NCI-H2081 treated with DMSO at 0.1 percent for 48 hours (cell line): Measurements from ENCODE around the gene AGPAT3.
"Not testable (repeated sequence)": the region's sequence is repeated elsewhere in the genome, so short reads cannot be mapped to it uniquely, and the experiment has no call there.

Experiments used
- DNase-seq: peaks from one replicate; lab custom pipeline; 2025; lab: John Stamatoyannopoulos, UW

AGPAT3 gene, protein sequence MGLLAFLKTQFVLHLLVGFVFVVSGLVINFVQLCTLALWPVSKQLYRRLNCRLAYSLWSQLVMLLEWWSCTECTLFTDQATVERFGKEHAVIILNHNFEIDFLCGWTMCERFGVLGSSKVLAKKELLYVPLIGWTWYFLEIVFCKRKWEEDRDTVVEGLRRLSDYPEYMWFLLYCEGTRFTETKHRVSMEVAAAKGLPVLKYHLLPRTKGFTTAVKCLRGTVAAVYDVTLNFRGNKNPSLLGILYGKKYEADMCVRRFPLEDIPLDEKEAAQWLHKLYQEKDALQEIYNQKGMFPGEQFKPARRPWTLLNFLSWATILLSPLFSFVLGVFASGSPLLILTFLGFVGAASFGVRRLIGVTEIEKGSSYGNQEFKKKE

DNA sequence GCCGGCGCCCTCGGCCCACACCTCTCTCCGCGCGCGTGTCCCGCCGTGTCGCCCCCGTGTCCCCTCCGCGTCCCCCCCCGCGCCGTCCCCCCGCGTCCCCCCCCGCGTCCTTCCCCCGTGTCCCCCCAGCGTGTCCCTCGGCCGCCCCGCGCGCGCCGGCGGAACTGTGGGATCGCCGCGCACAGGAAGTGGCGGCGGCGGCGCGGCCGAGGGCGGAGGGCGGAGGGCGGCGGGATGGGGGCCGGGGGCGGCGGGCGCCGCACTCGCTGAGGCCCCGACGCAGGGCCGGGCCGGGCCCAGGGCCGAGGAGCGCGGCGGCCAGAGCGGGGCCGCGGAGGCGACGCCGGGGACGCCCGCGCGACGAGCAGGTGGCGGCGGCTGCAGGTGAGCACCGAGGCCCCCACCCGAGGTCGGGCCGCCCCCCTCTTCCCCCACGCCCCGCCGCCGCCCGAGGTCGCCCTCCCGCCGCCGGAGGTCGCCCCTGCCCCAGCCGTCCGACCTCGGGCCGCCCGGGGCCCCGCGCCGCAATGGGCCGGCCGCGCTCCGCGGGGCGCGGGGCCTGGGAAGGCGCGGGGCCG is at the start of gene AGPAT3:
TSS of gene AGPAT3 (plus strand) at position 262 of the 578 bp plus-strand sequence. CDS start 94,459 bp downstream, outside the sequence.
- DNase-seq, result no peak

DNA sequence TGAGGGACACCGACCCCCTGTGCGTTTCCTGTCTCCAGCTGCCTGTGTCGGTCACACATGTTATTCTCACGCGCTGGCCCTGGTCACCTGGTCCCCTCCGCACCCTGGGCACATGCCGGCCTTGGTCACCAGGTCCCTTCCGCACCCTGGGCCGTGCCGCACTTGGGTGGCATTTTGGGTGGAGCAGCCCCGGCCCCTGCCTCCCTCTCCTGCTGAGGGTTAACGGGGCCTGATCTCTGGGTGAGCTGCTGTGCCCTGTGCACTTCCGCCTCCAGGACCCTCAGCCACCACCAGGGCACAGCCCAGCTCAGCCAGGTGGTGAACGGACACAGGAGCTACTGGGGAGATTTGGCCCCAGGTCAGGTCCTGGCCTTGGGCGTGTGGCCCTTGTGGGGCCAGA is 49.0 kb upstream of the AGPAT3 start:
- DNase-seq, result no peak

DNA sequence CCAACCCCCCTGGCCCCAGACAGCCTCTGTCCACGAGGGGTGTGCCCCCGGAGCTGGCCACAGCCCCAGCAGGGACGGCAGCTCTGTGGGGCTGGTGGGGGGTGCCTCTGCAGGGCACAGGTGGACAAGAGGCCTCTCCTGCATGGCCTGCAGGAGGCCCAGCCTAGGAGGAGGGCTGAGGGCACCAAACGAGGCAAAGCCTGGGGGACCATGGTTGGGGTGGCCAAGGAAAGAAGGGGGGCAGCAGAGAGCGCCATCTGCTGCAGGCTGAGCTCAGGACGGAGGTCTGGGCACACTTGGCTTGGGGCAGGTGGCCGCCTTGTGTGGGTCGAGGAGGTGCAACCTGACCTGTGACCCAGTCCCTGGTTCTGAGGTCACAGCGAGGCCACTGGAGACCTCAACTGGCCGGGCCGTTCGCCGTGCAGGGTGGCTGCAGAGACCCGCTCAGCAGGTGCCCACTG is 48.4 kb upstream of the AGPAT3 start:
- no peak for DNase-seq

DNA sequence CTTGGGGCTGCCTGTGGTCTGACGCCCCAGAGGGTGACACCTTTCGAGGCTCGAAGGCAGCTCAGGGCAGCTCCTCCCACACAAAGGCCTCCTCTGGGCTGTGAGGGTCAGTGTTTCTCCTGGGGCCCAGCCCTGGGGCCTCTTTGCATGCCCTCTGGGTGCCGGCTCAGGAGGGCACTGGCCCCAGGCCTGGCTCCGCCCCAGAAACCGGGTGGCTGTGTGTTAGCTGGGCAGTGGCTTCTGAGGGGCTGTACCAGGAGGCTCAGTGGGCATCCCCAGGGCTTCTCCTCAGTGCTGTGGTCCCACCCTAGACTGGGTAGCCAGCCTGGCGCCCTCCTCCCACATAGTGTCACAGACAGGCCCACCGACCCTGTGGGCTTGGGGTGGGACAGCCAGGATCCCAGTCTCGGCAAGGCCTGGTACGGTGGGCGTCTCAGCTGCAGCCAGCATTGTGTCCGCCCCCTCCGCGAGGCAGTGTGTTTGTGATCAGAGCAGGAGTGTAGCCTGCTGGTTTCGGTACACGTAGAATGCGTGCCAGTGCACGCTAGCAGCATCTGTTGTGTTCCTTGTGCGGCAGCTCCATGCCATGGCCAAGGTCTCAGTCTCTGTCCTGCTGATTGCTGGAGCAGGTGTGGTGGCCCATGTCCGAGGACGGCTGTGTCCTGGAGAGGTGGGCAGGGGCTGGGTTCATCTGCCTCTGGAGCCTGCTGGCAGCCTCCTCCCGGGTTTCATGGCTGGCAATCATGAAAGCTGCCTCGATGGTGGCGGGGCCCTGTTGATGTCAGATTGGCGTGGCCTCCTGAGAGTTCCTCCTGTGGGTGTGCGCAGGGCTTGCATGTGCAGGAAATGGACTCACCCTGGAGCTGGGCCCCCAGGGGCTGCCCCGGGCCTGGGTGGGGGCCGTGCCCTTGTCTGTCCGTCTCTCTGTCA is 47.6 kb upstream of the AGPAT3 start:
- no peak for DNase-seq

DNA sequence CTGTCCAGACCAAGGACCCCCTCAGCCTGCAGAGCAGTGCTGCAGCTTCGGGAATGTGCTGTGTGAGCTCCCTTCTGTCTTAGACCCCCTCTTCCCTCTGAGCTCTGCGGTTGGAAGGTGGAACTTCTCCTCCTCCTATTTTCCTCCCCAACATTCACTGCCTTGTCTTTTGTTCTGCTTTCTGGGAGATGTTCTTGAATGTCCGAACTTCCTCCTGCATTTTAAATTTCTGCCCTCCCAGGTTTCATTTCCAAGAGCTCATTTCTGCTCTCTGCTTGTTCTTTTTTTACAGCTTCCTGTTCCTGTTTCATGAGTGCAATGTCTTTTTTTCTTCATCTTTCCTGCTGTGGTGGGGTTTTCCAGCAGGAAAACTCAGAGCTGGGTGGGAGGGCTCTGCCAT is 46.3 kb upstream of the AGPAT3 start:
- DNase-seq, result no peak

DNA sequence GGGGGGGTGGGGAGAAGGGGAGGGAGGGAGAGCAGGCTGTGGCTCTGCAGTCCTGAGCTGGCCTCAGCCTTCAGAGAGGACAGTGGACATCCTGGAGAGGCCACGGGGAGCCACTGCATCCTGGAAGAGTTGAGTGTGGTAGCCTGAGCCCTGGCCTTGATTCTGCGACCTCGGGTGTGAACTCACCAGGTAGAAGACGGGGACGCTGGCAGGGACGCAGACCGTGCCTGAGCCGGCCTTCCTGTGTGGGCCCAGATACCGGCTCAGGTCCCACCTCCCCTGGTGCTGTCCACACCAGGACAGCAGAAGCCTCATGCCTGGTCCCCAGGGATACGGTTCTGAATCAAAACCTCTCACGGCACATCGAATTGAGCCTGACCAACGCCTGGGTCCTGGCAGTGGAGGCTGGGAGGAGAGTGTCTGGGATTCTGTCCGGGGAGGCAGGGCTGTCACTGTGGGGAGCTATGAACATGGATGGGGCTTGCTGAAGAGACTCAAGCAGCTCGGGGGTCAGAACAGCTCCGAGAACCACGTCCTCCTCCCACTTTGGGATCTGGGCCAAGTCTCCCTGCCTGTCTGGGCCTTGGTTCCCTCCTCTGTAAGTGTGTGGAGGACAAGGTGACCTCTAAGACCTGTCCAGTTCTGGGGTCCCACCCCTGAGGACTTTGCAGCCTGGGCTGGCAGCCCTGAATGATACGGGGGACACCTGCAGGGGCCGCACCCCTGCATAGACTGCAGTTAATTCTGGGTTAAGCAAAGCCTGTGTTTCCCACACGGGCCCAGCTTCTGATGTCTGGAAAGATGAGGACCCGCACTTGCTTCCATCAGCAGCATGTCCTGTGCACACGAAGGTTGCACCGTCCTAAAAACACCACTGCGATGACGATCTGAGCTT is 45.3 kb upstream of the AGPAT3 start:
- DNase-seq, result no peak

DNA sequence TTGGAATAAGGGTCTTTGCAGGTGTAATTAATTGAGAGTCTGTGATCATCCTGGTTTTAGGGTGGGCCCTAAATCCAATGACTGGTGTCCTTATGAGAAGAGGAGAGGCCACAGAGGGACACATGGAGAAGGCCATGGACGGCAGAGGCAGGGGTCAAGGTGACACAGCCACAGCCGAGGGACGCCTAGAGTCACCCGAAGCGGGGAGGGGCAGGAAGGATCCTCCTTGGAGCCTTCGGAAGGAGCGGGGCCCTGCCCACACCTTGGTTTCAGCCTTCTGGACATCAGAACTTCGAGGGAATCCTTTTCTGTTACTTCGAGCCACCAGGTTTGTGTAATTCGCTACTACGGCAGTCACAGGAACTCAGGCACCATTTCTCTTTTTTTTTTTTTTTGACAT is 44.6 kb upstream of the AGPAT3 start:
- no peak for DNase-seq

DNA sequence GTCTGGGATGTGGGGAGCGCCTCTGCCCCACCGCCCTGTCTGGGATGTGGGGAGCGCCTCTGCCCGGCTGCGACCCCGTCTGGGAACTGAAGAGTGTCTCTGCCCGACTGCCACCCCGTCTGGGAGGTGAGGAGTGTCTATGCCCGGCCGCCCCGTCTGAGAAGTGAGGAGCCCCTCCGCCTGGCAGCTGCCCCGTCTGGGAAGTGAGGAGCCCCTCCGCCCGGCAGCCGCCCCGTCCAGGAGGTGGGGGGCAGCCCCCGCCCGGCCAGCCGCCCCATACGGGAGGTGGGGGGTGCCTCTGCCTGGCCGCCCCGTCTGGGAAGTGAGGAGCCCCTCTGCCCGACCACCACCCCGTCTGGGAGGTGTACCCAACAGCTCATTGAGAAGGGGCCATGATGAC is 42.9 kb upstream of the AGPAT3 start:
- DNase-seq, result not testable (repeated sequence)

DNA sequence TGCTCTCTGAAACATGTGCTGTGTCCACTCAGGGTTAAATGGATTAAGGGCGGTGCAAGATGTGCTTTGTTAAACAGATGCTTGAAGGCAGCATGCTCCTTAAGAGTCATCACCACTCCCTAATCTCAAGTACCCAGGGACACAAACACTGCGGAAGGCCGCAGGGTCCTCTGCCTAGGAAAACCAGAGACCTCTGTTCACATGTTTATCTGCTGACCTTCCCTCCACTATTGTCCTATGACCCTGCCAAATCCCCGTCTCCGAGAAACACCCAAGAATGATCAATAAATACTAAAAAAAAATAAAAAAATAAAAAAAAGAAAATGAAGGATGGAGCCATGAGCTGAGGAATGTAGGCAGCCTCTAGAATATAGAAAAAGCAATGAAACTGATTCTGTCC is 42.3 kb upstream of the AGPAT3 start:
- DNase-seq, result not testable (repeated sequence)

DNA sequence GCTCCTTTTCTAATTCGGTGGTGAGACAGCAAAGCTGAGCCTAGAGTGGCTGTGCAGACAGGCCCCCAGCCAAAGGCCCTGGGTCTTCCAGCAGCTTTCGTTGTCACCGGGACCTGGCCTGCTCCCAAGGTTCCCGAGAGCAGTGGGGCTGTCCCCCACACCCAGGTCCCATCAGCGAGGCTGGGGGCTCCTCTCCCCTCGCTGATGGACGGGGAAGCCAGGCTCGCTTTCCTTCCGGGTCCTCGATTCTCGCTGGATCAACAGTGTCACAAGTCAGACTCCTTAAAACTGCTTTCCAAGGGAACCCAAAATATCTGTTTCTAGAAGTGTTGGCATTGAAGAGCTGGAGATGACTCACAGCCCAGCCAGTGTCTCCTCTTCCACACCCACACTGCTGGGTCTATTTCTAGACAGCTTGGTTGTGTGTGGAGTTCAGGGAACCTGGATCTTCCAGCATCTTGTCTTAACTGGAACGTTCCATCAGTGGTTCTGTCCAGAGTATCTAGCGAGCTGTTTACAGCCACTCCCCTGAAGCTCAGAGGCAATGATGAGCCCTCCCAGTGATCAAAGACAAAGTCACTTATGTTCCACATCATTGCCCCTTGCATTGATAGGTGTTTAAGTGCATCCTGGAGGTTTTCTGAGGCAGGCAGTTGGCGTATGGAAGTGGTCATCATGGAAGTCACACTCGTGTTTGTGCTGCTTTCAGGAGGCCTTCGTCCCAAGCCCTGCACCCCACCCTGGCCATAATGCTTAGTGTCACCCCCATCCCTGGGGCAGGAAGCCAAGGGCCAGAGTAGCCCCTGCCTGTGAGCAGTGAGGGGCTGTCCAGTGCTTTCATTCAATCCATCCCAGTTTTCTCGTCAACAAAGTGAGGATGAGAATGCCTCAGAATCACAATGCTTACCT is 40.4 kb upstream of the AGPAT3 start:
- DNase-seq, result no peak

DNA sequence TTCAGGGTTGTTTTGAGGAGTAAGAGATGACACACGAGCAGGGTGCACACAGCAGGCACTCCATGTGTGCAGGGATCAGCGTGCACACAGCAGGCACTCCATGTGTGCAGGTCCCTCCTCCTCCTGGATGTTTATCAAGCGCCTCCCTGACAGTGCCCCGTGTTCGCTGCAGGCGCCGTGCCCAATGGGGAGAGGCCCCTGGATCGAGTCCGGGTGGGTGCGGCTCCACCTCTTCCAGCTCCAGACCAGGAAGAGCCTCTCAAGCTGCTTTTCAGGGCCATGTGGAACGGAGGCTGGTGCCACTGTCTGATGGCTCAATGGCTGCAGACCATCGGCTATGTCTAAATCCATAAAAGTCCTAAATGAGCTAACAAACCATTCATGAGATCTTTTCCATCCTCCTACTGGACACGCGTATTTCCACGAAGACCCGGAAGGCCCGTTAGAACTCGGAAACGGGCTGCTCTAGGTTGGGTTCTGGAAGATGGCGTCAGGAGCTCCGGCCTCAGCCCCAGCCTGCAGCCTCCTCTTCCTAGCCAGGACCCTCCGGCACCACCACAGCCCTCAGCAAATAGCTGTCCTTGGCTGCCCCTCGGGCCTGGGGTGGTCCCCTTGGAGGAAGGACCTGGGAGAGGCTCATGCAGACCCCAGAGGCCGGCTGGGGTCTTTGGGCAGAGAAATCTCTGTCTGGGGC is 39.6 kb upstream of the AGPAT3 start:
- no peak for DNase-seq

DNA sequence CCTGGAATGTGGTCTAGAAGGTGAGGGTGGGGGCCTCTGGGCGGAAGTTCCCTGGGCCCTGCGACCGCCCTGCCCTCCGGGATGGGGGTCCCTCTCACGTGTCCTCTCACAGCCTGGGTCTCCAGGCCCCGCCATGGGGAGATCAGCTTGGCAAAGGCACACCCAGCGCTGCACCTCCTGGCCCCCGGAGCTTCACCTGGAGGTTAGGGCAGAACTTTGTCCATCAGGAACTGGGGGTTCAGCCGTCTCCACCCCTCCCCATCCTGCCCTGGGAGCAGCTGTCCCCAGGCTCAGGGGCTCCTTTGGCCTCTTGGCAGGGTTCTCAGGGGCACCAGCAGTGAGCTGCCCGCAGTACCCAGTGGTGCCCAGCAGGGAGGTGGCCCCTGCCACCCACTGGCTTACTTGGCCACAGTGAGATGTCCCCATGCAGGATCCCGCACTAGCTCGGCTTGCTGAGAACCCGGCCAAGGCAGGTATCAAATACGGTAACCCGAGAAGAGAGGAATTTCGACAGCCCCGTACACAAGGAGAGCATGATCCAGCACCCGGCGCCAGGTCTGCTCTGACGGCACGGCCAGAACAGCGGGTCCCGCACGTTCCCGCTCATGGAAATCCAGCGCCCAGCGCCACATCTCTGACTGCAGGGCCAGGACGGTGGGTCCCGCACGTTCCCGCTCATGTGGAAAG is 38.9 kb upstream of the AGPAT3 start:
- no peak for DNase-seq

DNA sequence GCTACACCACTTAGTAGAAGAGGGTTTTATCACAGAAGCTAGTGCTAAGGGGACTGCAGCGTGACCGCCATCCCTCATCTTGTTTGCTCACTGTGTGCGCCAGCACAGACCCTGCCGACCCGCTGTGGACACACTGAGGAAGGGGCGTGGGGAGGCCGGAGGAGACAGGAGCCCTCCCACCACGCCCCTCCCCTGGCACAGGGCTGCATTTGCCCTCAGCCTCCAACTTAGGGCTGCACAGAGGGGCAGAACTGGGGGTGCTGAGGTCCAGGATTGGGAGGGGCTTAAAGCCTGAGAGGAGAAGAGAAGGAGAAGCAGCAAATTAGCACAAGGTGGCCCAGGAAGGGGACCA is 38.4 kb upstream of the AGPAT3 start:
- DNase-seq, result no peak

DNA sequence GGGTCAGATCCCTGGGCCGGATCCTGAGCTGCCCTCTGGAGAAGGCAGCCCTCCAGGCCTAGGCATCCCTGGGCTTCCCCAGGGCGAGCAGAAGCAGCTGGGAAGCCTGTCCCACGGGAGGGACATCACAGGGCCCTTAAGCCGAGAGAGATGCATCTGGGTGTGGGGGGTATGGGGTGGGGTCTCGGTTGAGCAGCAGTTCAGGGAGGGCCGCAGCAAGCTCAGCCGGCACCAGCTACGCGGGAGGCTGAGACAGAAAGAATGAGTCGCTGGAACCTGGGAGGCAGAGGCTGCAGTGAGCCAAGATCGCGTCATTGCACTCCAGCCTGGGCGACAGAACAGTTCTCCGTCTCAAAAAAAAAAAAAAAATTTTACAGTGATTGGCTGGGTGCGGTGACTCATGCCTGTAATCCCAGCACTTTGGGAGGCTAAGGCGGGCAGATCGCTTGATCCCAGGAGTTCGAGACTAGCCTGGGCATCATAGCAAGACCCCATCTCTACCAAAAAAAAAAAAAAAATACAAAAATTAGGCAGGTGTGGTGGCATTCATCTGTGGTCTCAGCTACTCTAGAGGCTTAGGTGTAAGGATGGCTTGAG is 37.9 kb upstream of the AGPAT3 start:
- no peak for DNase-seq

DNA sequence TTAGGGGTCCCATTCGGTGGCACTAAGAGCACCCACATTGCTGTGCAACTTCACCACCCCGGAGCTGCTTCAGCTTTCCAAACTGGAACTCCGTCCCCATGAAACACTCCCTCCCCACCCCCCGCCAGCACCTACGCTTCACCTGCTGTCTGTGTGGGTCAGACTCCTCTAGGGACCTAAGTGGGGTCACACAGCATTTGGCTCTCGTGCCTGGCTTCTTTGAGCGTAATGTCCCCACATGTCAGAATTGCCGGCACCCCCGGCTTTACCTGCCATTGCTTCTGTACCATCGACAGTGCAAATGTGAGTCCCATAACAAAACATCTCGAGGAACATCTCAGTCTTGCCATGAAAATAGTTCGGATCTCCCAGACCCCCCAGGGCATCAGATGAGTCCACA is 35.9 kb upstream of the AGPAT3 start:
- DNase-seq, result no peak

DNA sequence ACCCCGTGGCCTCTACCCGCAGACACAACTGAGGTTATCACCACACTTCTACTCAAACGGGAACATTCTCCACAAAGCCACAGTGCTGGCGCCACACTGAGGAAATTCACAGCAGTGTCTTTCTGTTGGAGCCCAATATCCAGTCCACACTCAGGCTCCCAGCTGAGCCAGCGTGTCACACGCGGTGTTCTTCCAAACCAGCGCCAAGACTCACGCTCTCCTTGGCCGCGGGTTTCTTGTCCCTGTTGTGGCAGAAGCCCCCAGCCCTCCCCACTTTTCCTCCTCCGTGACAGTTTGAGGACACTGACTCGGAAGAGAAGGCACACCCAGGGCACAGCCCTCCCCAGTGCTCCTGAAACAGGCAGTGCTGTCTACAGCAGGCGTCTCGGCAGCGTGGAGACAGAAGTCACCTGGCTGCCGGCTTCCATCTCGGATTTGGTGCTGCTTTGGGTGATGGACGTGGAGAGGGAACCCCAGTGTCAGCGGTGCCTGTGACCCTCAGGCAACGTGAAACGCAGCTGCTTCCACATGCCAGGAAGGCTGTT is 35.4 kb upstream of the AGPAT3 start:
- no peak for DNase-seq

DNA sequence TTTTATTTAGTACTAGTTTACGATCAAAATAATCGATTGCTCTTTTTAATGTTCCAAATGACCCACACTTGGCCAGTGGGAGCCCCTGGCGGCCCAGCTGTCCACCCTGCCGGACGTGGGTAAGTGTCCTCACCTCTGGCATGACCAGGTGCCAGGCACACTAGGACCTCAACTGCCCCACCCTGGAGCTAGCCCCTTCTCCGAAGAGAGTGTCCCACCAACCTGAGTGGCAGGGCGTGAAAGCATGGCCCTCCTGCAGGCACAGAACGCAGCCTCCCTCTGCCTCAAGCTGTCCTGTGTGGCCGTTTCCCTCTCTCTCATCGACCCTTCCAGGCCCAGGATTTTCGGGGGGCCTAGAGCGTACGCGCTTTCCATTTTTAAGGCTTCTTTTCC is 32.9 kb upstream of the AGPAT3 start:
- DNase-seq, result no peak

DNA sequence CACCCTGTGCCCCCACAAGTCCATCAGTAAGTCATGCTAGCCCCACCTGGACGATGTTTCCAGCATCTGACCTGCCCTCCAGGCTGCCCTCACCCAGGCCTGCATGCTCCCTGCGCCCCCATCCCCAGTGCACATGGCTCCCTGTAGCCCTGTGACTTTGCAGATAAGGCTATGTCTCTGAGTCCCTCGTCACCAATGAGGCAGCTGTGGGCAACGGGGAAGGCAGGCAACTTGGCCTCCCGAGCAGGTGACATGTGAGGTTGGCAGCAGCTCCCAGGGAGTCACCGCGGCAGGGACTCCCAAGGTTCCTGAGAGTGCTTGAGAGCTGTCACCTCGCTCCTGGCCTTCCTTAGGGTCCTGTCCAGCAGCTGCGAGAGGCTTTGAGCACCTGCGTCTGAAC is 32.4 kb upstream of the AGPAT3 start:
- no peak for DNase-seq
